Stimulated activated CD8-positive, alpha-beta memory T cell treated with anti-CD3 and anti-CD28 coated beads, Interleukin-15, amount 100 ng/mL, for 24 hours (primary cell): ENCODE data around the gene RPL26.
"Not testable (repeated sequence)": the region's sequence is repeated elsewhere in the genome, so short reads cannot be mapped to it uniquely, and the experiment has no call there.

Experiments
- DNase-seq: peaks from one replicate; pipeline ENCODE4 v3.0.0-alpha.2; 2020; ENCODE audit warnings: low read depth

The RPL26 gene

DNA sequence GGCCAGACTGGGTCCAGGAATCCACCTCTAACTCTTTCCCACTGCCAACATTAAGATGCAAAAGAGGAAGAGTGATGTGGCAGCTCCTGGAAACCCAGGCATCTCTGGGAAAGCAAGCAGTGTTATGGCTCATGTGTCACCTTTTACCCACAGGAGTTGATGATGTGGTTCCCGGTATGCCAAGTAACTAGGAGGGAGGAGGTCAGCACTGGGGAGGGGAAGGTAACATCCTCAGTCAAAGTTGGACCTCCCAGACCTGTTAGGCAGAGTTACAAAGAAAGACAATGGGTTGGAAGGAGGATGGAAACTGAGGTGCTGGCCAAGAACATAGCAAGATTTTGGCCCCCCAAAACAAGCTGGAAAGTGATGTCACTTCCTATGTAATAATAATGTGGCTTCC lies 17.9 kb downstream of the RPL26 start:
- DNase-seq = no peak

DNA sequence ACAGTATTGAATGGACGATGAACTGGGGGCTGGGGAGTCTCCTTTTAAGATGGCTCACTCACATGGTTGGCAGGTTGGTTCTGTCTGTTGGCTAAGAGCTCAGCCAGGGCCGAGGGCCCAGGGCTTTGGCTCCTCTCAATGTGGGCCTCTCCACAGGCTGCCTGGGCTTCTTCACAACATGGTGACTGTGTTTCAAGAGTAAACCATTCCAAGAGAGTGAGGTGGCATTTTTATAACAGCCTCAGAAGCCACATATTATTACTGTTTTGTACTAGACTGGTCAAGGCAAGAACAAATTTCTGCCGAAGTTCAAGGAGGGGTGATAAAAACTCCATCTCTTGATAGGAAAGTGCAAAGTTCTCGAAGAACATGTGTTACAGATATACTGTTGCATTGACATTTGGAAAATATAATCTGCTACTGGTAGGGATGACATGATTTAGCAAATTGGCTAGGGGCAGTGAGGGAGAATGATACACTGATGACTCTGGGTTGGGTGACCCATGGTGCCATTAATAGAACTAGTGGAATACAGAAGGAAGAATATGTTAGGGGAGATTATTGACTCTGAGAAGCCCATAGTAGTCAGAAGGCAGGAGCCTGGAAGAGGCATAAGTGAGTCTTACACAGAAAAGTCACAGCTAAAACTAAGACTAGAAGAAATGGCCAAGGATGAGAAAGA lies 20.2 kb downstream of the RPL26 start:
- no peak for DNase-seq

DNA sequence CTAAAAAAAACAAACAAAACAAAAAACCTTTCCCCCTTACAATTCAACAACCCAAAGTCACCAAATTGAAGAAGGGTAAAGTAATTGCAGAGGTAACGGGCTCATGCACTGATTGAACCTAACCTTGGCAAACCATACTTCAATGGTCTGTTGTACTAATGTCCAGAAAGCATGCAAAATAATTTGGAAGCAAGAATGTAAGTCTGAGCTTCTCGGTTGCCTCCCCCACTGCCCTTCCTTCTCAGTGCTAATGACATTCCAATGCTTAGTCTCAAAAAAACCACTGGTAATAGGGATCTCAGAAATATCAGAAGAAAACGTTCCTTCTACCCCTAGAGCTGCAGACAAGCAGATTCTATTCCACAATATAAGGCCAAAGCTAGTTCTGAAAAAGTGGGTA lies 22.2 kb downstream of the RPL26 start:
- no peak for DNase-seq

DNA sequence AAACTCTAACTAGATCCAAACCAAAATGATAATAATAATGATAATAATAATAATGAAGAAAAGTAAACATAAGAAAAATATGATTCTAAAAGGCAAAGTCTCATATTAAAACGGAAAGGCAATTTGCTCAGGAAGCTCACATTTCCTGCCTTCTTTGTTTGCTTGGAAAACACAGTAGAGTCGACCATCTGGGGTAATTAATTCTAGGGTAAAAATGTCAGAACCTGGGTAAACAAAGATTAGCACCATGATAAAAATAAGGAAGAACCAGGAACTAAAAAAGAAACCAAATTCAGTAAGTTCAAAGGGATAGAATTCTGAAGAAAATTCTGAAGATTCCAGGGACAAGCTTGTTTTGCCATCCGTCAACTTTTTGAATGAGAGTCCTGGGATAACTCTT lies 22.7 kb downstream of the RPL26 start:
- DNase-seq = no peak

DNA sequence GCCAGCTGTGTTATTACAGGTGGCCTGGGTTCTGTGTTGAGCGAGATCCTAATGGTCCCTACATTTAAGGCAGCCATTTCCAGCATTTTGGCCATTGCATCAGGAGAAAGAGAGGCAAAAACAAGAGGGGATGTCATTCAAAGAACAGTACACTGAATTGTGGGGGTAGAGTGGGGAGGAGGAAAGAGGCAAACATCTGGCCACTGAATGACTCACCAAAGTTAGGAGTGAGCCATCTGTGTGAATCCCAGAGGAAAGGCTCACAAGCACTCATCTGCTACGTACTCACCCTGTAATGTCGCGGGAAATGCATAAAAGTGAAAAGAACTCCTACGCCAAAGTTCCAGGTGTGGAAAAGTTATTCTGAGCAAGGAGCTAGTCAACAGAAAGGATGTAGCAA lies 23.2 kb downstream of the RPL26 start:
- DNase-seq = no peak

DNA sequence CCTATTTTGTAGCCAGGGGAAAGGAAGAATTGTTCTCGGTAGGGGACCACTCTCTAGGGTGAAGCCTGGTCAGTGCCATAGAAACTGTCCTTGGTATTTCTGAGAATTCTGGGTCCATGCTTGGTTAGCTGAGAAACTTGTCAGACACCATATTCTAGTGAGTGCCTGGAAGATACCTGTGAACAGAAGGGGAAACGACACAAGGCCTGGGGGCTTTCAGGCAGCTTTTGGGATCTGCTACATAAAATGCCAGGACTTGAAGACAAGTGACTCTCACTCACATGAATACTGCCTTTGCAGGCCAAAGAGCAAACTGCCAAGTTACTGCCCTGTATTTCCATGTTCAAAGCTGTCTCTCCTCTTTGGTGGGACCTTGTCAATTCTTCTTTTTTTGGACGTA lies 25.1 kb downstream of the RPL26 start:
- no peak for DNase-seq

DNA sequence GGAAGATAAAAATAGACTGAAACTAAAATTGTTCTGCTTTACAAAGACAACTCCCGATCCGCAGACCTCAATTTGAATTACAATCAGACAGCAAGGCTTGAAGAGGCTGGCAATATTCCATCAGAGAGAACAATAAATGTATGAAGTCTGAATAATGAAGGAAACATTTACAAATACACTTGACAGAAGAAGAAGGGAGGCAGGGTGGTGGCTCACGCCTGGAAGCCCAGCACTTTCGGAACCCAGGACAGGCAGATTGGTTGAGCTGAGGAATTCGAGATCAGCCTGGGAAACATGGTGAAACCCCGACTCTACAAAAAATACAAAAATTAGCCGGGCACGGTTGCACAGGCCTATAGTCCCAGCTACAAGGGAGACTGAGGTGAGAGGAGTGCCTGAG lies 28.8 kb downstream of the RPL26 start:
- no peak for DNase-seq

DNA sequence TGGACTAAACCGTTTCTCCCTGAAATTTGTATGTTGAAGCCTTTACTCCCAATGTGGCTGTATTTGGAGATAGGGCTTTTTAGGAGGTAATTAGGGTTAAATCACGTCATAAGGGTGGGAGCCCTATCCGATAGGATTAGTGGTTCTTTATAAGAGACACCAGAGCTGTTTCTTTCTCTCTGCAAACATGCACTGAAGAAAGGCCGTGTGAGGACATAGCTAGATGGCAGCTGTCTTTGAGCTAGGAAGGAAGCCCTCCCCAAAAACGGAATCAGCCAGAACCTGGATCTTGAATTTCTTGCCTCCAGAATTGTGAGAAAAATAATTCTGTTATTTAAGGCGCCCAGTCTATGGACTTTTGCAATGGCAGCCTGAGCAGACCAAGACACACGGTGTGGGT lies 29.3 kb downstream of the RPL26 start:
- DNase-seq = no peak

DNA sequence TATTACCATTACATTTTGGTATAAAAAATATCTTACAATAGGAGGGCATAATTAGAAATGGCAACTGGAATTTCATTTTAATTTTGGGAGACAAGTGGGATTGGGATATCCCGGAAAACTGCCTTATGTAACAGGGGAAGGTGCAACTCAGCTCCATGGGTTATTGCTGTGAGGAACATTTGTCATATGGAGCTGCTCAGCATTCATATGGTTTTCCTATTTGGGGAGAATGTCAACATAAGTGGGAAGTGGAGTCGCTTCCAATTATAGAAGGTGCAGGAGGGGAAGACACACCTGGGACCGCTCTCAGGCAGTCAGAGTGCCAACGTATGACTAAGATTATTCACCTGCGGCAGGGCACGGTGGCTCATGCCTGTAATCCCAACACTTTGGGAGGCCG lies 32.7 kb downstream of the RPL26 start:
- no peak for DNase-seq

DNA sequence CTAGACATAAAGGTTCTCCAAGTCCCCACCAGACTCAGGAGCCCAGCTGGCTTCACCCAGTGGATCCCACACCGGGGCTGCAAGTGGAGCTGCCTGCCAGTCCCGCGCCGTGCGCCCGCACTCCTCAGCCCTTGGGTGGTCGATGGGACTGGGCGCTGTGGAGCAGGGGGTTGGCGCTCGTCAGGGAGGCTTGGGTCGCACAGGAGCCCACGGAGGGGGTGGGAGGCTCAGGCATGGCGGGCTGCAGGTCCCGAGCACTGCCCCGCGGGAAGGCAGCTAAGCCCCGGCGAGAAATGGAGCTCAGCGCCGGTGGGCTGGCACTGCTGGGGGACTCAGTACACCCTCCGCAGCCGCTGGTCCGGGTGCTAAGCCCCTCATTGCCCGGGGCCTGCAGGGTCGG lies 36.0 kb downstream of the RPL26 start:
- not testable (repeated sequence) for DNase-seq

DNA sequence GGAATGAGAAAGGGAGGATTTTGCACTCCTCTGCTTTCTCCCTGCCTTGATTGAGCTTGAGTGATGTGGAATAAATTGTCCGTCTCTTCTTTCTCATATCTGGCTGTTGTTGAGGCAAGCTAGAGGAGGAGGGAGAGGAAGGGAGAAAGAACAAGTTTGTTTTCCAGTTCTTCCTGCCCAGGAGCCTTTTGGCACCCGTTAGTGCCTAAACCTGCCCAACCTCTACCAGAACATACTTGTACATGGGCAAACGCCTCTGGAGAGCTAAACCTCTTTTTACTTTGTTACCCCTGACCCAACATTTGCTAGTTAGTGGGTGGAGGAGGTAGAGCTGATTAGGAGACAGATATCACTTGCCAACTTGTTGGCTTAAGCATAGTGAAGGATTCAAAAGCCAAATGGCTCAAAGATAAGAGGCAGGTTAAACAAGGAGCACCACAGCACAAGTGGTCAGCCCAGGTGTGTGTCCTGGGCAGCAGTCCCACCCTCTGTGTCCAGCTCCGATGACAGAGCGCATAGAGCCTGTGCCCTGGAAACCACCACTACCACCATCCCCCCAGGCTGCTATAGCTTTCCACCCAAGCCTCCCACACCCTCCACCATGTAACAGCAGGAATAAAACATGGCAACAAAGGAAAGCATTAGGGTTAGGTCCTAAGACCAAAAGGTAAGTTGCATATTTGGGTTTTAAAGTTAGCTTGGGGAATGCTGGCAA lies 36.9 kb downstream of the RPL26 start:
- no peak for DNase-seq

DNA sequence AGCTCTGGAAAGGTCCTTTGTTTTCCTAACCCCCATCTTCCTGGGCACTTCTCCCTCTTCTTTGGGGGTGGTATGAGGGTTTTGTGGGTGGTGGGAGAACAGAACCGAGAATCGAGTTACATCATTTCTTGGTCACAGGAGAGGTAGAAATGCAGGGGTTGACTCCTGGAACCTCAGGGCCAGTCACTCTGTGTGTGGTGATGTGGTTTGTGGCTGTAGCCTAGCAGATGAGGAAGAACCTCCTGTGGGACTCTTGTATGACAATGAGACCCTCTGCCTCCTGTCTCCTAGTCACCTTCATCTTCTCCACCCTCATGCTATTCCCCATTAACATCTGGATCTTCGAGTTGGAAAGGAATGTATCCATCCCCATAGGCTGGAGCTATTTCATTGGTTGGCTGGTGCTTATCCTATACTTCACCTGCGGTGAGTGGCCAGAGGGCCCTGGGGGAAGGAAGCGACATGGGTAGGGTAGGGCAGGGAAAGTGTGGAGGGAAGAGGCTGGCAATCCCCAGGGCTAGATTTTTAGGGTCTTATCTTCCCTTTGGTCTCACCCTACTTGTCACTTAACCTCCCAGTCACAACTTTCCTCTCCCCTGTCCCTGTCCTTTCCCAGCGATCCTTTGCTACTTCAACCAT lies 37.8 kb downstream of the RPL26 start:
- no peak for DNase-seq

DNA sequence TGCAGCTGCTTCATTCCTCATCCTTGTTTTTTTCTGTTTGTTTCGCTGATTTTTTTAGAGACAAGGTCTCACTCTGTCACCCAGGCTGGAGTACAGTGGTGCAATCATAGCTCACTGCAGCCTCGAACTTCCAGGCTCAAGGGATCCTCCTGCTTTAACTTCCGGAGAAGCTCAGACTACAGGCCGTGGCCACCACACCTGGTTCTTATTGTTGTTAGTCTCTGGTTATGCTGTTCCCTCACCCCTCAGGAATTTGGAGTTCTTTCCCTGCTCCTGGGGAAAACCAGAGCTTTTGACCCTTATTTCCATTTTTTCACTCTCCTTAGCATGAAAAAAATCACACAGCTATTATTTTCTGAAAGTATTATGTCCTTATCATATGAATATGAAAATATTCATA lies 41.5 kb downstream of the RPL26 start:
- DNase-seq = no peak

DNA sequence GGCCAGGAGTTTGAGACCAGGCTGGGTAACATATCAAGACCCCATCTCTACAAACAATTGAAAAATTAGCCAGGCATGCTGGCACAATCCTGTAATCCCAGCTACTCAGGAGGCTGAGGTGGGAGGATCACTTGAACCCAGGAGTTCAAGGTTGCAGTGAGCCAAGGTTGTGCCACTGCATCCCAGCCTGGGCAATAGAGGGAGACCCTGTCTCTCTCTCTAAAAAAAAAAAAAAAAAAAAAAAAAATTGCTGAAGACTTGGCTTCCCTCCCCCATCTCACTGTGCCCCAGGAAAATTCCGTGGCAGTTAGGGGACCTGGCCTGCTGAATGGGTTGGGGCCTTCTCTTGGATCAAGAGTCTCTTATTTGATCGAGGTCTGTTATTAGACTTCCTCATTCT lies 43.5 kb downstream of the RPL26 start, which contains the start of gene ODF4:
Gene ODF4, plus strand, starts transcription at position 301 of the 400 bp plus-strand sequence. CDS start 212 bp downstream, outside the sequence.
- no peak for DNase-seq

DNA sequence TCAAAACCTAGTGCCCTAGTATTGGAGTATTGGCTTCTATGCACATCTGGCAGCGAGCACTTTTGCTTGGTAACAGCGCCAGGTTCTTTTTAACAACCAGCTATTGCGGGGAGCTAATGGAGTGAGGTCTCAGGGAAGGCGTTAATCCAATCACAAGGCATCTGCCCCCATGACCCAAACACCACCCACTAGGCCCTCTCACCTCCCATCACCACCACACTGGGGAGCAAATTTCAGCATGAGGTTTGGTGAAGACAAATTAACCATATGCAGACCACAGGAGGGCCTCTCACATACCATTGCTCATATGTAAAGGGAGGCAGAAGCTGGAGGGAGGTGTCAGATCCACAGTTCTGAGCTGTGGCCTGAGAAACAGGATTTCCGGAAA lies 44.2 kb downstream of the RPL26 start:
- DNase-seq = no peak

DNA sequence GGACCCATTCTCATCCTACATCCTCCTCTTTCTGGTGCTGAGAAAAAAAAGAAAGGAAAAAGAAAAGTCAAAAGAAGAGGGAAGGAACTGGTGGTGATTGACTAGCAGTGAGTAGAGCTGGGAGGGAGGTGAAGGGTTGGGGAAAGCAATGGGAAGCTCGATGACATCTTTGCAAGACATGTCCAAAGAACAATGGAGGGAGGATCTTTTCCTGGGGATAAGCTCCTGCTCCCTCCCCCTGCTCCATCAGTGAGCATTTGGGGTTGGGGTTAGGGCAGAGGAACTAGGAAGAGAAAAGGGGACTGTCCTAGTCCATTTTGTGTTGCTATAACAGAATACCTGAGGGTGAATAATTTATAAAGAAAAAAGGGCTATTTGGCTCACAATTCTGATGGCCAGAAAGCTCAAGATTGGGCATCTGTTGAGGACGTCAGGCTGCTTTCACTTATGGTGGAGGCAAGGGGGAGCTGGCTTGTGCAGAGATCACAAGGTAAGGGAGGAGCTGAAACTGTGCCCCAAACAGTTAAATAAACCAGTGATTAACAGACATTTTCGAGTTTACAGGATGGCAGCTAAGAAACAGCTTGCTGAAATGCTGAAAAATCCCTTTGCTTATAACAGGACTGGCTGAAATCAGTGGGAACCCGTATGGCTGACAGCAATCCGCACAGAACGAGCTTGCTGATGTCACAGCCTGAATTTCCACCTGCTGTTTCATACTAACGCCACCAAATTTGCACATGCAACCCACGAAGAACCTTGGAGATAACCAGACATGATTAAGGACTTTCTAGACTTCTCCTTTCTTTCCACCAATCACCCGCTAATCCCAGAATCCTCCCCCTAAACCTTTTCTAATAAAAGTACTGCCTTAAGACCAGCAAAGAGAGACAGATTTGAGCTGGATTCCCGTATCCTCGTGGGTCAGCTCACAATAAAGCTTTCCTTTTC lies 44.9 kb downstream of the RPL26 start:
- DNase-seq = no peak

DNA sequence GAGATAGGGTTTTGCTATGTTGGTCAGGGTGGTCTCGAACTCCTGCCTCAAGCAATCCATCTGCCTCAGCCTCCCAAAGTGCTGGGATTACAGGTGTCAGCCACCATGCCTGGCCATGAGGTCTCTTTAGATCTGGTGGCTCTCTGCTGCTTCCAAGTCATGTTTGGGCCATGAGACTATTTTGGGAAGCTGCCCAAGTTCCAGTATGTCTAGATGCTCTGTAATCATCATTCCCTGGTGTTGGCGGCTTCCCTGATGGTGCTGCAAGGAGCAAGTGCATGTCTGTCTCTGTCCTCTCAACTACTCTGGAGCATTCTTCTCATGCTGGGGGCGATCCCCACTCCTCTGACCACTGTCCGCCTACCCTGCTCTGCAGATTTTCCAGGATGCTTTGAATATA lies 49.7 kb downstream of the RPL26 start:
- DNase-seq = no peak

DNA sequence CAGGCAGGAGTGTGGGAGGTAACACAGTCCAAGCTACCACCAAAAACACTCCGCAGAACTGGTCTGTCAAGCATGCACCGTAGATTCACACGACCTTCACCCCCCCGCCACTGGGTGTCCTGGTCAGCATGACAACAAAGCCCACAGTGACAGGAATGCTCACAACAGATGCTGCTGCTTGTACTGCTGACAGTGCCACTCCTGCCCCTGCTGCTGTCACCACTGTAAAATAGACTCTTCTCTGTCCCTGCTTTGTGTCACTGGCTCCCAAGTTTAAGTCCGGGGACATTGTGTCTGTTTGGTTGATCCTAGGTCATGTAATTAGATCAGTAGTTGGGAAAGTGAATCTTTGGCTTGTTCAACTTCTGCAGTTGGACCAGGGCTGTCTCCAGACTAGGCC lies 50.3 kb downstream of the RPL26 start:
- no peak for DNase-seq

DNA sequence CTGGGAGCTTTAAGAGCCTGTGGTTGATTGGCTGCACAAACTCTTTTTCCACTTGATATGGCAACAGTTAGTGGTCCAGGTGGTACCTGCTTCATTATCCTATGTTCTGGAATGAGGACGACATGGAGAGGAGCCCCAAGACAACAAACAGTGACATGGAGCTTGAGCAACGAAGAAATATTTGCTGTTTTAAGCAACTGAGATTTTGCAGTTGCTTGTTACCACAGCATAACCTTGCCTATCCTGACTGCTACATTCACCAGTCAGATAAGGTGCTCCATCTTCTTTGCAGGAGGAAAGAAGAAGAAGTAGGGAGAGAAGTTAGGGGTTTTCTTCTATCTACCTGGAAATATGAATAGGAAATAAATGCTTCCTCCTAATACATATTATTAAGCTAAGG lies 50.9 kb downstream of the RPL26 start:
- no peak for DNase-seq
